Psoas muscle (tissue), 8 donors: ENCODE results near the gene TAS1R3. TPM values are rescaled to one million over a fixed set of nuclear protein-coding genes. Genes with fewer than 3 reads are reported as not detected.

Experiments
- ATAC-seq, 4 donors: fragments of 200-7000 bp; cut with Tn5 transposase; one replicate each; pipeline ENCODE4 v1.9.1; 2020; ENCODE audit warnings: moderate library complexity in 3 of 4, mild to moderate bottlenecking in 2 of 4
- DNase-seq, 2 donors: peaks; one replicate each; pipeline ENCODE4 v3.0.0-alpha.2; 2020
- H3K27ac ChIP-seq: fragments of 200-600 bp; one replicate; pipeline ENCODE4 v1.8.0; 2022
- H3K27me3 ChIP-seq, 3 donors: fragments of 200-600 bp in 1 of 3; one replicate each; pipeline versions ENCODE4 v1.6.1 to v1.8.0; 2013 to 2022; ENCODE audit warnings: low read length in 2 of 3, mild to moderate bottlenecking in 2 of 3, moderate library complexity in 1 of 3; ENCODE audit not compliant: insufficient read depth in 3 of 3
- H3K36me3 ChIP-seq, 2 donors: fragments of 200-600 bp in 1 of 2; one replicate each; pipeline versions ENCODE4 v1.6.1 to v1.8.0; 2013 to 2022; ENCODE audit warnings: low read depth in 1 of 2, mild to moderate bottlenecking in 1 of 2, moderate library complexity in 1 of 2; ENCODE audit not compliant: insufficient read depth in 1 of 2
- H3K4me1 ChIP-seq: fragments of 200-600 bp; one replicate; pipeline ENCODE4 v1.8.0; 2022
- H3K4me3 ChIP-seq: fragments of 200-600 bp; one replicate; pipeline ENCODE4 v1.8.0; 2022; ENCODE audit warnings: mild to moderate bottlenecking
- H3K9me3 ChIP-seq: fragments of 200-600 bp; one replicate; pipeline ENCODE4 v1.8.0; 2022
- WGBS, 3 donors: extraction: QIAGEN DNeasy Blood & Tissue Kit; methylation state at CpG; one replicate each; pipeline versions ENCODE4 v1.1.6 to v1.1.7; 2013; 5-methylcytosine and 5-hydroxymethylcytosine counted together
- intact Hi-C, 2 donors: fragments of 100-400 bp; cut with DNase I; formaldehyde crosslinking; loops; one replicate each; pipeline versions ENCODE4 v1.11.0 to v1.14.2; 2022
- polyA plus RNA-seq, 3 donors: library from polyadenylated mRNA; stranded (reverse); fragments of 200-250 nt; gene quantifications; one replicate each; pipeline ENCODE4 v1.2.3, GENCODE V29; 2013
- total RNA-seq, 4 donors: library from RNA; stranded (reverse); fragmentation: NEBNext Ultra II Directional in 2 of 4; extraction: Animal tissue kit (Norgen Biotek cat#: 25700) in 2 of 4; gene quantifications; one replicate each; pipeline versions ENCODE4 v1.2.1 to v1.2.4, GENCODE V29; 2021 to 2023
- TF ChIP-seq, protein P1 (sequence below): fragments of 200-600 bp; IDR thresholded peaks from one replicate; pipeline ENCODE4 v1.8.0; 2022; ENCODE audit warnings: antibody characterized with exemption
- donor health status: healthy with polysubstance abuse.
- donor health status: DM: no; HTN: no; CAD: no; lungs with moderate emphysema.
- donor health status: Bipolar disorder and iron deficiency.
- donor health status: healthy.
- donor health status: DM: yes; HTN: yes; CAD: no.
- donor health status: DM: no; HTN: no; CAD: no.
- donor health status: DM: no; HTN: no; CAD: no.
- donor health status: DM: yes; HTN: yes; CAD: no.

Gene TAS1R3
- total and polyA plus RNA-seq, 7 donors = 0.06 to 0.25 (median 0.09) TPM; not detected in 1

DNA sequence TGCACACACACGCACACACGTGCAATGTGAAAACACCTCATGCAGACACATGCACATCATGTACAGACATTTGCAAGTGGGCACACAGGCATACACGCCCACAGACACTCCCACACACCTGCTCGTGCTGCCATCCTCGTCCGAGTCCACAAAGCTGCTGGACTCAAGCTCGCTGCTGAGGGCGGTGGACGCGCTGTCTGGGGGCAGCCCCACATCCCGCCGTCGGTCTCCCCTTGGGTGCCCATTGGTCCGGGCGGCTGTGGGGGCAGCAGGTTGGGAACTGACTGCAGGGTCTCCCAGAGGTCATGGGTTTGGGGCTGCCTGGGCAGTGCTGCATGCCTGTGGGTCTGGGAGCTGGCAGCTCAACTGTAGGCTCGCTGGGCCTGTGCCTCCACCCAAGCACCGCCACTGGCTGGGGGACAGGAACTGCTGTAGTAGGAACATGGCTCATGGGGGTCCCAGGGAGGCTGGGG lies 10.5 kb downstream of the TAS1R3 start:
- DNase-seq (no peak), ATAC-seq (no peak)
- intact Hi-C loops = loop anchor here in 1 of 2 donors (2.0 kb wide), 1 partner anchor 13 kb away; no protein-coding TSS in a partner anchor
- peaks cover 6 to 44% of the 10 kb centered on the region in 2 donors for H3K36me3 ChIP-seq
- no peak overlapping the region for H3K4me3 ChIP-seq
- no peaks in the 10 kb centered on the region for H3K9me3 ChIP-seq
- no peak overlapping the region for H3K27ac ChIP-seq
- TF ChIP-seq, protein P1, sequence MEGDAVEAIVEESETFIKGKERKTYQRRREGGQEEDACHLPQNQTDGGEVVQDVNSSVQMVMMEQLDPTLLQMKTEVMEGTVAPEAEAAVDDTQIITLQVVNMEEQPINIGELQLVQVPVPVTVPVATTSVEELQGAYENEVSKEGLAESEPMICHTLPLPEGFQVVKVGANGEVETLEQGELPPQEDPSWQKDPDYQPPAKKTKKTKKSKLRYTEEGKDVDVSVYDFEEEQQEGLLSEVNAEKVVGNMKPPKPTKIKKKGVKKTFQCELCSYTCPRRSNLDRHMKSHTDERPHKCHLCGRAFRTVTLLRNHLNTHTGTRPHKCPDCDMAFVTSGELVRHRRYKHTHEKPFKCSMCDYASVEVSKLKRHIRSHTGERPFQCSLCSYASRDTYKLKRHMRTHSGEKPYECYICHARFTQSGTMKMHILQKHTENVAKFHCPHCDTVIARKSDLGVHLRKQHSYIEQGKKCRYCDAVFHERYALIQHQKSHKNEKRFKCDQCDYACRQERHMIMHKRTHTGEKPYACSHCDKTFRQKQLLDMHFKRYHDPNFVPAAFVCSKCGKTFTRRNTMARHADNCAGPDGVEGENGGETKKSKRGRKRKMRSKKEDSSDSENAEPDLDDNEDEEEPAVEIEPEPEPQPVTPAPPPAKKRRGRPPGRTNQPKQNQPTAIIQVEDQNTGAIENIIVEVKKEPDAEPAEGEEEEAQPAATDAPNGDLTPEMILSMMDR = no peak
- 85 to 88% (median 86%) methylated on average over 17 of the region's 17 CpGs for WGBS, 3 donors
- H3K4me1 ChIP-seq = peaks cover 42% of the 10 kb centered on the region
- no peaks in the 10 kb centered on the region for H3K27me3 ChIP-seq

DNA sequence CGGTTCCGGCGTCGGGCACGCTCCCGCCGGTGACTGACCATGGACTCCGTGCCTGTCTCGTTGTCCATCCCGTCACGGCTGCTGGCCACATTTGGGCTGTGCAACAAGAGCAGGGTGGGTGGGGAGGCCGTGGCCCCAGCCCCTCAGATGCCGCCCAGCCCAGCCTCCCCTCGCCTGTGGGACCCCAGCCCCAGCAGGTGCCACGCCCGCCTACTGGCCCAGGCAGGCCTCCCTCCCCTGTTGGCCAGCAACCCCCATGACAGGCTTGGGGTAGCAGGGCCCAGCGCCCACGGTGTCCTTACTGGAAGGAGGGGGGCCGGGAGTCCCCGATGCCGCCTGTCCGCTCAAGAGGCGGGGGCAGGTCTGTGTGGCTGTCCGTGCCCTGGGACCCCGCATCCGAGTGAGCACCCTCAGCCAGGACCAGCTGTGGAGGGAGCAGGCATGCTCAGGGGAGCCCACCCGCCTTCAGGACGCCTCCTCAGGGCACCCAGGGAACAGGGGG lies 11.0 kb downstream of the TAS1R3 start:
- Histone ChIP-seq H3K9me3 (no peaks in the 10 kb centered on the region), H3K27me3 (no peaks in the 10 kb centered on the region), H3K36me3 (peaks cover 6 to 38% of the 10 kb centered on the region in 2 donors), H3K4me3 (no peak overlapping the region), H3K4me1 (peaks cover 46% of the 10 kb centered on the region), H3K27ac (no peak overlapping the region)
- intact Hi-C loops = loop anchor here in 1 of 2 donors (2.0 kb wide), 1 partner anchor 13 kb away; no protein-coding TSS in a partner anchor
- no peak for DNase-seq
- ATAC-seq = no peak
- TF ChIP-seq, protein P1 = no peak
- 88 to 91% (median 89%) methylated on average over 25 to 28 of the region's 28 CpGs for WGBS, 3 donors

DNA sequence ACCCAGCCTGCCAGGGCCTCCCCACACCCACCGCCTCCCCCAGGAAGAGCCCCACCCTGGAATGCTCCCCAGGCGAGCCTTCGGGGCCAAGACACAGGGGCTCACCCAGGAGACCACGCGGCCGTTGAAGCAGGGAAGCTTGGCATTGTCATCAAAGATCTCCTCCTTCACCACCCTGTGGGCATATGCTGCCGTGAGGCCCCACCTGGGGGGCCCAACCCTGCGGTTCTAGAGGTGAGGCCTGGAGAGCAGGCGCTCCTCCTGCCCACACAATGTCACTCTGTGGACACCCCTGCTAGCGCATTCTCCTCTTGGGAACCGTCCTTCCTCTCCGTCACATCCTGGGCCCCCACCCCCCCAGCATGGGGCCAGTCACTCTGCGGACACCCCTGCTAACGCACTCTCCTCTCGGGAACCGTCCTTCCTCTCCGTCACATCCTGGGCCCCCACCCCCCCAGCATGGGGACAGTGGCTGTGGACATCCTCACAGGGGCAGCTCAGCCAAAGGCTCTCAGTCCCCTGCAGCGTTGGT lies 11.6 kb downstream of the TAS1R3 start:
- 78% methylated on average over 17 to 18 of the region's 18 CpGs for whole genome bisulfite sequencing, 3 donors
- Histone ChIP-seq H3K27me3 (no peaks in the 10 kb centered on the region), H3K4me1 (peaks cover 51% of the 10 kb centered on the region), H3K4me3 (no peak overlapping the region), H3K36me3 (peaks cover 6 to 34% of the 10 kb centered on the region in 2 donors), H3K27ac (no peak overlapping the region), H3K9me3 (no peaks in the 10 kb centered on the region)
- ATAC-seq (no peak), DNase-seq (no peak)
- intact Hi-C loops = loop anchor here in 1 of 2 donors (2.0 kb wide), 1 partner anchor 14 kb away; no protein-coding TSS in a partner anchor
- TF ChIP-seq, protein P1 = no peak

DNA sequence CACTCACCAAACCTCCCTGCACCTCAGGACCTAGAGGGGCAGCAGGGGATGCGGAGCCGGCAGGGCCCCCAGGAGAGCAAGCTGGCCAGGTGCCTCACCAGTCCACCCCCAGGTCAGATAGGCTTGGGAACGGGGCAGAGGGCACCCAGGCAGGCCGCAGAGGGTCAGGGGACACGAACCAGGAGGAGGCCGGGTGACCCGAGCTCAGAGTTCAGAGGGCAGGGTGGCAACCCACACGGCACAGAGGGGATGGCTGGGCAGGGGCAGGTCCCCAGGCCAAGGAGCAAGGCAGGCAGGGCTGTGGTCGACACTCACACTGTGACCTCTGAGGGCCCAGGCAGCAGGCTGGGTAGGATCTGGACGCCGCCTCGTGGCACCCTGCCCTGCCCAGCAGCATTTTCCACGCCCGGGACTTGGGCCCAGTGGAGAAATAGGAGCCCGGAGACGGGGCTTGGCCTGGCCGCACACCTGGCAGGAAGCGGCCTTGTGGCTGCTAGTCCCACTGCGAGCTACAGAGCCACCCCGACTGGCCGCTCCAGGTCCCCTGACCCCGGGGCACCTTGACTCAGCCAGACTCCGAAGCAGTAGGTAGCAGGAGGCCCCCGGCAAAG lies 12.8 kb downstream of the TAS1R3 start:
- H3K4me3 ChIP-seq = peak overlapping the region; percentile 73
- ATAC-seq (peak; percentile 63 to 78 (median 76)), DNase-seq (peak; percentile 69 to 92)
- no peaks in the 10 kb centered on the region for H3K9me3 ChIP-seq
- intact Hi-C loops = loop anchor here in 1 of 2 donors (2.0 kb wide), 1 partner anchor 15 kb away; no protein-coding TSS in a partner anchor
- WGBS, 3 donors = 32 to 45% (median 41%) methylated on average over 23 to 24 of the region's 24 CpGs
- TF ChIP-seq, protein P1 = no peak
- H3K36me3 ChIP-seq = peaks cover 4 to 23% of the 10 kb centered on the region in 2 donors
- H3K4me1 ChIP-seq = peaks cover 53% of the 10 kb centered on the region
- H3K27me3 ChIP-seq = no peaks in the 10 kb centered on the region
- peak overlapping the region; percentile 97 for H3K27ac ChIP-seq
